Stimulated activated CD4-positive, alpha-beta T cell treated with anti-CD3 and anti-CD28 coated beads, Interleukin-15, amount 100 ng/mL, for 24 hours (primary cell): ENCODE measurements around the gene KRT80.

ENCODE experiments used
- DNase-seq: peaks from one replicate; pipeline ENCODE4 v3.0.0-alpha.2; 2020

The KRT80 gene

DNA sequence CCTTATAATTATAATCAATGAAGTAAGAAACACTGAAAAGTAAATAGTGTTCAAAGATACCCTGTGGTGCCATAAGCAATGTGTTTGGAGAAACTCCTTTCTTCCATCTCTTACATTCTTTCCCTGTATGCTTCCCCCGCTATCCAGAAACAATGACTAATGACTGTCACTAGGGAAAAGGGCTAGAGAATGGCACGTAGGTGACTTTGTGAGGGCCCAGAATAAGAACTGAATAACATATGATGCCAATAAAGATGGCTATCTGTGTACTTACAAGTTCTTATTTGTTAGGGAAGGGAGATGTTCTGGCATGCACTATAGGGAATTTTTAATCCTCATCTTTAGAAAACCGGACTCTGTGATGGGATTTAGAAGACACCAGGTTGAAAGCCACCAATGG is 36.6 kb upstream of the KRT80 start:
- no peak for DNase-seq

DNA sequence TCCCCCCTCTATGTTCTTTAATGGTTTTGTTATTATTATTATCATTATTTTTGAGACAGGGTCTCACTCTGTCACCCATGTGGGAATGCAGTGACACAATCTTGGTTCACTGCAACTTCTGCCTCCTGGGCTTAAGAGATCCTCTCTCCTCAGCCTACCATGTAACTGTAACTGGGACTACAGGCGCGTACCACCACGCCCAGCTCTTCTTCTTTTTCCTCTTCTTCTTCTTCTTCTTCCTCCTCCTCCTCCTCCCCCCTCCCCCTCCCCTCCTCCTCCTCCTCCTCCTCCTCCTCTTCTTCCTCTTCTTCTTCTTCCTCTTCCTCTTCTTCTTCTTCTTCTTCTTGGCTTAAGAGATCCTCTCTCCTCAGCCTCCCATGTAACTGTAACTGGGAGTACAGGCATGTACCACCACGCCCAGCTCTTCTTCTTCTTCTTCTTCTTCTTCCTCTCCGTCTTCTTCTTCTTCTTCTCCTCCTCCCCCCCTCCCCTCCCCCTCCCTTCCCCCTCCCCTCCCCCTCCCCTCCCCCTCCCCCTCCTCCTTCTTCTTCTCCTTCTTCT is 35.9 kb upstream of the KRT80 start:
- no peak for DNase-seq

DNA sequence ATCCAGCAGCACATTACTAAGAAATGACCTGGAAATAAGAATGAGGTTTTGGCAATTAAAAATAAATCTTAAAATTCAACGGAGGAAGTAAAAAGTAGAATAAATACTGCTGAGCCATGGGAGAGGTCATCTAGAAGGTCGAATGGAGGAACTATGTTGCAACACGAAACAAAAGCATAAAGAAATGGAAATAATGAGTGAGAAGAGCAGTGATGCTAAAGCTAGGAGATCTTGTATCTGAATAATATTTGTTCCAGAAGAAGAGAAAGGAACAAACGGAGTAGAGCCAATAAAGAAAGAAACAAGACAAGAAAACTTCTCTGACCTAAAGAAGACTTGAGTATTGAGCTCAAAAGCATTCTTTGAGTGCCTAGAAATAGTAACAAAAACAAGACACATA is 34.6 kb upstream of the KRT80 start:
- DNase-seq, result no peak

DNA sequence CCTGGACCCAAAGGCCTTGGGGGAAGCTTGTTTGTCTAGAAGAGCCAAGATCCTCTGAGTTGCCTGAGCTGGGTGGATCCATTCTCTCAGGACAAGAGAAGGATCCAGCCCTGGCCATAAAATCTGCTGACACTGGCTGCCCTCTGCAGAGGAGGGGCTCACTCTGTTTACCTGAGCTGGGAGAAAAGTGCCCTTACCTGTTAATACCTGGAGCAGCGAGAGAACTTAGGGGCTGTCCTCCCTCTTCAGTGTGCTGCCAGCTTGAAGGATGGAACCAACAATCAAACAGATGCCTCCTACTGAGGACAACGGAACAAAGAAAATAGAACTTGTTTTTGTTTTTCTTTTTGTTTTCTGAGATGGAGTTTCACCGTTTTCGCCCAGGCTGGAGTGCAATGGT is 33.9 kb upstream of the KRT80 start:
- DNase-seq, result no peak

DNA sequence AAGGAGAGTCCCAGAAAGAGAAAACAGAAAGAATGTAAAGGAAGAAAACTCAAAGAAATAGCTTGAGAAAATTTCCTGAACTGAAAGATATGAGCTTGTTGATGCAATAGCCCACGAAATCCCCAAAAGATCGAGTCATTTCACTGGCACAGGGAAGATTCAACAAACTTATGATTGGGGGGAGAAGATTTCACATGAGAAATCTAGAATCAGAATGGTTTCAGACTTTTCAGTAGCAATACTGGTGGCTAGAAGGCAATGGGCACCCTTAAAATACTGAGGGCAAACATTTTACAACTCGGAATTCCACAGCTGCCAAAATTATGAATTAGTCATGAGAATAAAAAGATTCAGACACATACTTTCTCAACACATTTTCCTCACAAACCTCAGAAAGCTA is 32.3 kb upstream of the KRT80 start:
- no peak for DNase-seq

DNA sequence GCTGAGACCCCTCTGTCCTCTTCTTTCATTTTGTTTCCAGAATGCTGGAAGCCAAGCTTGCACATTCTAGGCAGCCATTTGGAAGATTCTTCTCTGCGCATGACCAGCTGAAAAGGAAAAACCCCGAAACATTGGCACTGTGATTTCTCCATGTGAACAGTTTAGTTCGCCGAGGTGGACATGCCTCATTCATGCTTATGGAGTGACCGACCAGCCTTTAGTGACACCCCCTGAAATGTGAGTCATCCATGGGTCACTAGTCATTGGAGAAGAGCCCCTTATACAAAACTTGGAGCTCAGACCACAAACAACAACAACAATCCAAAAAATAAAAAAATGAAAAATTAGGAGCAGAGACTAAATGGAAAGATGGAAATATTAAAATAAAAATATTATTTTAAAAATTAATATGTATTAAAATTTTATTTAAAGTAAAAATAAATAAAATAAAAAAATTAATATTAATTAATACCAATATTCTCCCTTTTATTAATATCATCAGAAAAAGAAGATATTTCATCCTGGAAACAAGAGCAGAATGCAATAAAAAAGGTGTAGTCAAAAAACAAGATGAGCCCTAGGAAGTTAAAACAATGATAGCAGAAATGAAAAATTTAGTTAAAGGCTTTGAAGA is 31.7 kb upstream of the KRT80 start:
- no peak for DNase-seq

DNA sequence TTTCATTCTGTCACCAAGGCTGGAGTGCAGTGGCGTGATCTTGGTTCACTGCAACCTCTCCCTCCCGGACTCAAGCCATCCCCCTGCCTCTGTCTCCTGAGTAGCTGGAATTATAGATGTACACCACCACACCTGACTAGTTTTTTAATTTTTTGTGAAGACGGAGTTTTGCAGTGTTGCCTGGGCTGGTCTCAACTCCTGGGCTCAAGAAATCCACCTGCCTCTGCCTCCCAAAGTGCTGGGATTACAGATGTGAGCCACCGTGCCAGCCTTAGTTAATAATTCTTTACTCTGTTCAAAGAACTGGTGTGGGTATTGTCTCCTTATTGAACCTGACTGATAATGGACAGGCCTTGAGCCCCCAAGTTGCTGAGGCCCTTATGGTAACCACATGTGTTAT is 30.9 kb upstream of the KRT80 start:
- no peak for DNase-seq

DNA sequence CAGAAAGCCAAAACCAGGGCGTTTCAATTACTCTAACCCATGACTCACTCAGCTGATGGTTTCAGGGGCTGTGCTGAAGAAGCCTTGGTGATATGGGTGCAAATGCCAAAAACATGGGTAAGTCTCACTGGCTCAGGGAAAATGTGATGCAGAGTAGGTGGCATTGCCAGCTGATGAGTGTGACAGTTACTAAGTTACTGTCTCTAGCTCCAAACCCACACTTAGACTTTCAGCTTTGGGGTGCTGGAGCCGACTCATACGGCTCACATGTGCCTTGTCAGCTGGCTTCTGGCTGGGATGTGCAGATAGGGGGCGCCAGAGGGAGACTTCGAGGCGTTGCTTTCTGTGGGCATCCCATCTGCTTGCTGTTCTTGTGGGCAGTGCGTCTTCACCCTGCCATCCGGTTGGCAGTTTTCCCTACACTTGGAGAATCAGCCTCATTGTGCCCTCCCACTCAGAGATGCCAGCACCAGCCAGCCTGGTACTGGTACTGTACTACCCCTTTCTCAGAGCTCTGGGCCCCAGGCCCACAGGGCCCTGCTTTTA is 30.2 kb upstream of the KRT80 start:
- peak; percentile 88 for DNase-seq

DNA sequence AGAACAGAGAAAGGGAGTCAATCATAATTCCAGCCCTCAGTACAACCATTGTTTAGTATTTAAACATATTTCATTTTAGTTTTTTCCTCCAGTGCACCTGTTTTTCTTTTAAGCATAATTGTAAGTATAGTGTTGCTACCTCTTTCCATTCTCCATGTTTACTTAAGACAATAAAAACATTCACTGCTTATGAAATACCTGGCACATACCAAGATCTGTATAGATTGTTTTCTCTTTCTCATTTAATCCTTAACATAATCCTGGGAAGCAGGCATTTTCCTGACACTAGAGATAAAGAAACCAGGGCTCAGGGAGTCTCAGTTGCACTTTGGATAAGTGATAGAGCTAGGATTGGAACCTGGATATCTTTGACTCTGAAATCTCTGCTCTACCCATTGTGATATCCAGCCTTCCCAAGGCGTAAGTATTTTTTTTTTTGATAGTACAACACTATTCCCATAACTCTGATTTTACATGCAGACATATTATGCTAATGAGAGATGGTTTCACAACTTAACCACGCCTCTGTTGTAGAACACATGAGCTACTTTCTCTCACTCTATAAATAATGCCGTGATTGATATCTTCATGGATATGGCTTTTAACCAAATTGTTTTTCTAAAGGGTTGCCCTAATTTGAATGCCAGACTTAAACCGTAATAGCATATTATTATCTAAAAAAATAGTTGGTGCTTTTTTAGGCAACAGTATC is 29.4 kb upstream of the KRT80 start:
- no peak for DNase-seq

DNA sequence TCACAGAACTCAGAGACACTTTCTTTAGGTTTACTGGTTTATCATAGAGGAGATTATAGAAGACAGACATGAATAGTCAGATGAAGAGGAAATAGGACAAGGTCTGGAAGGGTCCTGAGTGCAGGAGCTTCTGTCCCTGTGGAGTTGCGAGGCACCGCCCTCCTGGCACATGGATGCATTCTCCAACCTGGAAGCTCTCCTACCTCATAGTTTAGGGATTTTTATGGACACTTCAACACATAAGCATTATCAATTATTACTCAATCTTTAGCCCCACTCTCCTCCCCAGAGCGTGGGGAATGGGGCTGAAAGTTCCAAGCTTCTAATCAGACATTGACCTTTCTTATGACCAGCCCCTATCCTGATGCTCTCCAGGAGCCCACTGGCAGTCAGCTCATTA is 28.7 kb upstream of the KRT80 start:
- DNase-seq, result no peak

DNA sequence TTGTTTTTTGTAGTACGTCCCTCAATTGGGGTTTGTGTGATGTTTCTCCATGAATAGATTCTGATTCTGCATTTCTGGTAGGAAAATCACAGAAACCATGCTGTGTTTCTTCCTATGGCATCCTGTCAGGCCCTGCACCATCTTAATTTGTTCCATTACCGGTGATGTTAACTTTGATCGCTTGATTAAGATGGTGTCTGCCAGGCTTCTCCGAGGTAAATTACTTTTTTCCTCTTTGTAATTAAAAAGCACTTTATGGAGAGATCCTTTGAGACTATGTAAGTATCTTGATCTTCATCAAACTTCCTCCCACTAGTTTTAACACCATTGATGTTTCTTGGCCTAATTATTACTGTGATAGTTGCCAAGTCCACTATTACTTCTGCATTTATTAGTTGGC is 26.2 kb upstream of the KRT80 start:
- DNase-seq, result no peak

DNA sequence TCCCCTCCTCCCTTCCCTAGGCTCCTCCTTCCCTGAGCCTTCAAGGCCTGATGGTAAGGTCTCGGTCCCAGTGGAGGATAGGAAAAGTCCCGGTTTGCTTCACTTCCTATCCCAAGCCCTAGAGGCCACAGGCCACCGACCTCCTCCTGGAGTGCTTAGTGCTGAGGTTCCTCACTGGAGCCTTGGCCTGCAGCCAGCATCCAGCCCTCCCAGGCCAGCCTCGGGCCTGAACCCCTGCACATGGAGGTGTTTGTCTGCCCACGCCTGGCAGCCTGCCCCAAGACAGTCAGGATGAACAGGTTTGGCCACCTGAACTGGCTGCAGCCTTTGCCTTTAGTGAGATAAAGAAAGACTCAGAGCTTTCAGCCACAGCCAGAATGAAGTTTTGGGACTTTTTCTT is 25.4 kb upstream of the KRT80 start:
- no peak for DNase-seq

DNA sequence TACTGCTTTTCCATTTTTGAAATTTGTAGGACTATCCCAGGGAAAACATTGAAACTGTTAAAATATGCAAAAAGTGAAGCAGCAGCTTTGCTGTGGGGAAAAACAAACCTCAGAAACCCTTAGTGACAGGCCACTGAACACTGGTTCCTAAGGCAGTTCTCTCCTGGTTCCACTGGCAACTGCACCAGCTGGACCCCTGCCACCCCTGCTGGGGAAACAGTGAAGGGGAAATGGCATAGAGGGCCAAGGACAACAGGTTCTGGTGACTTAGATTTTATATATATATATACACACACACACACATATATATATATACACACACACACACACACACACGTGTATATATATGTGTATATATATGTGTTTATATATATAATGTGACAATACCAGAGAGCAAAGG is 25.0 kb upstream of the KRT80 start:
- DNase-seq, result no peak

DNA sequence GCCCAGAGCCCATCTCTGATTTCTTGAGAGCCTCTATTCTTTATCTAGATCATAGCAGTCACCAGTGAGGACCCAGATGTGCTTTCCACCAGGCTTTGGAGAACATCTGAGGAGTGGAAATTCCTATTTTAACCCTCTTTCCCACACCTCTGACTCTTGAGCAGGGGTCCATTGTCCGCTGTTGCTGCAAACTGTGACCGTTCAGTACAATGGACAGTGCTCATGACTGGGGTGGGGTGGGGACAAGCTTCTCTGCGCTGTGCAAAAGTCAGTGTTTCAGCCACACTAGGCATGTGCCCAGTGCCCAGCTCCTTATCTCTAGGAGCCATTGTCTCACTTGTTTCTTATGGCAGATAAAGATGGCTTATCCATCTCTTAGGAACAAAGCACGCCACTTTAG is 24.3 kb upstream of the KRT80 start:
- no peak for DNase-seq

DNA sequence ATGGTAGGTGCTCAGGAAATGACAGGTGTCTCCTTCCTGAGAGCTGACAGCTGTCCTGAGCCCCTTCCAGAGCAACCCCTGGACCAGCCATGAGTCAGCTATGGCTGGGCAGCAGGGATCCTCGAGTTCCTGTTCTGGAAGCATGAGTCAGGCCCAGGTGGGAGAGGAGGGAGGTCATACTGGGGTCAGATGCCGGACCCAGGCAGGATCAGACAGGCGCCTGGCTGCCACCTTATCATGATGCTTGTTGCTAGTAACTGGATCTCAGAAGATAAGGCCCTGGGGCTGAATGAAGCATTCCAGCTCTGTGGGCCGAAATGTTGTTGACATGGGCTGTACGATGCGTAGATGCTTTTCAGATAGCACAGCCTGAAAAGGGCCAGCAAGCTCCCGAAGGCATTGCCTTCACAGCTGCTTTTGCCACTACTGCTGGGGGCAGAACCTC is 23.8 kb upstream of the KRT80 start:
- DNase-seq, result no peak

DNA sequence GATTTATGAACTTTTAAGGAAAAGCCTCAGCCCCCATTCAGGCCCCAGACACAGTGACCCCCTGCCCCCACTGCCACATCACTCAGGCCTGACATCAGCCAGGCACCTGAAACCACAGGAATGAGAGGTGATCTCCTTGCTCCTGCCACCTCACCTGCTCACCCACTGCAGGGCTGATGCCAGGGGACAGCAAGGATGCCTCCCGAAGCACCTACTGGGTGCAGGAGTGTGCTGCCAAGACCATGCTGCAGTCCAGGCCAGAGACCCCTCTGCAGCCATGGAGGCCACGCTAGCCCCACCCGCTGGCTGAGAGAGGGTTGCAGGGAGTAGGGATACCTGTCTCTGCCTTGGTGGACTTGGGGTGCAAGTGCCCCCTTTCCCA is 22.6 kb upstream of the KRT80 start:
- DNase-seq, result no peak

DNA sequence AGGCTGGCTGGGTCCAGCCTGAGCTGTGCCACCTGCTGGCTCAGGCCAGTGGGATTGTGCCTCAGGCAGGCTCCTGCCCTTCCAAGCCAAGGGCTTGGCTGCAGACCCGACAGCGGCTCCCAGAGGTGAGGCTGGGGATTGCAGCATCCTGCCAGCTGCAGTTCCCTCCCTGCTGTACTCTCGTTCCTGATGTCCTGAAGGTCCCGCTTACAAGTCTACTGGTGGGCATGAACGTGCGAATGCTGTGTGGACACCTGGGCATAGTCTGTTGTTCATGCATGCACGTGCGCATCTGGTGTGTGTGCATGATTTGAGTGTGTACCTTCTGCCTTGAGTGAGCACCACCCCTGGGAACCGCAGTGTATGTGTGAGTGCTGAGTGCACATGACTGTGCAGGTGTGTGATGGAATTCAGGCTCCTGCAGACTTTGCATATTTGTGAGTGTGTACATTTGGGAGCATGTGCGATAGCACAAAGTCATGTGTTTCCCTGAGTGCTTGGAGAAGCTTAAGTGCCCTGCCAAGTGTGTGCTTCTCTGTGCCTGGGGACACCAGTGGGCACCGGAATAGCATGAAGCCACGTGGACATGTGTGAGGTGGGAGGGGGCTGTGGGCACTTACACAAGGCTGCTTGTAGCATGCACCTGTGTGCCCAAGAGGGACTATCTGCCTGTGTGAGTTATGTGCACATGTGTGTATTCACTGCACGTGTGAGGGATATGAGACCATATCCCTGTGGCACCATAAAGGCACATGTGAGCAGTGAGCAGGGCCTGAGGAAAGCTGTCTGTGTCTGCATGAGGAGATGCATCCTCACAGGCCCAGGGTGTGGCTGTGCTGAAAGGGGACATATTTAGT is 22.0 kb upstream of the KRT80 start:
- DNase-seq, result peak; percentile 70

DNA sequence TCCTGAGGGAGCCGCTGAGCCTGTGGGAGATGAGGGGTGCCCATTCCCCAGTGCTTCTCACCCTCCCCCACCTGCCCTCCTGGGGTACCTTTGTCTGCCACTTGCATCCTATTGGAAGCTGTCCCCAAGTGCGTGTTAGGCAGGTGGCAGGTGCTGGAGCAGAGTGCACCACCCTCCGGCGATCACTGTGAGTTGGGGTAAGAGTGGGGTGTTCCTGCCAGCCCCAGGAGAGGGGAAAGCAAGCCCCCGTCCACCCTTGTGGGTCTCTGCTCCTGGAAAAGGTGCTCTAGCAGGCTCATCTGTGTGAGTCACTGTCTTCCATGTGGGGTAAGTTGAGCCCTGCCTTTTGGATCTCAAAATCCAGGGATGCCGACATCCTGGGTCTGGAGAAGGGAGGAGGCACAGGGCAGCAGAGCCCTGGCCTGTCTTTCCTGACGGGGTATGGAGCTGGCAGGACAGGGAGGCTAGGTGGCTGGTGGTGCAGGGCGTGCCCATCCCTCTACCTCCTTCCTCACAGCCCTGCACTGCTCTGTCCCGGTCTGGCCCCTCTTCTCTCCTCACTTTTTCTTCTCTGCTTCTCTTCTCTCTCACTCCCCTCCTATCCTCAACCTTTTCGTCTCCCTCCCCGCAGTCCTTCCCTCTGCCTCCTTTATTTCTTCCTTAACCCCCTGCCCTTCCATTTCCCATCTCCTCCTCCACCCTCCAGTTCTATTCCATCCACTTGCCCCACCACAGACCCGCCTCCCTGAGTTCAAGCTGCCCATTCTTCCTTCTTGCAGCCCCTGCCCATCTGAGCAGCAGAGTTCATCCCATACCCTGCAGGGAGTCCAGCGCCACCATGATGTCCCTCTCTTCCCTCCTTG is 21.1 kb upstream of the KRT80 start:
- DNase-seq, result no peak

DNA sequence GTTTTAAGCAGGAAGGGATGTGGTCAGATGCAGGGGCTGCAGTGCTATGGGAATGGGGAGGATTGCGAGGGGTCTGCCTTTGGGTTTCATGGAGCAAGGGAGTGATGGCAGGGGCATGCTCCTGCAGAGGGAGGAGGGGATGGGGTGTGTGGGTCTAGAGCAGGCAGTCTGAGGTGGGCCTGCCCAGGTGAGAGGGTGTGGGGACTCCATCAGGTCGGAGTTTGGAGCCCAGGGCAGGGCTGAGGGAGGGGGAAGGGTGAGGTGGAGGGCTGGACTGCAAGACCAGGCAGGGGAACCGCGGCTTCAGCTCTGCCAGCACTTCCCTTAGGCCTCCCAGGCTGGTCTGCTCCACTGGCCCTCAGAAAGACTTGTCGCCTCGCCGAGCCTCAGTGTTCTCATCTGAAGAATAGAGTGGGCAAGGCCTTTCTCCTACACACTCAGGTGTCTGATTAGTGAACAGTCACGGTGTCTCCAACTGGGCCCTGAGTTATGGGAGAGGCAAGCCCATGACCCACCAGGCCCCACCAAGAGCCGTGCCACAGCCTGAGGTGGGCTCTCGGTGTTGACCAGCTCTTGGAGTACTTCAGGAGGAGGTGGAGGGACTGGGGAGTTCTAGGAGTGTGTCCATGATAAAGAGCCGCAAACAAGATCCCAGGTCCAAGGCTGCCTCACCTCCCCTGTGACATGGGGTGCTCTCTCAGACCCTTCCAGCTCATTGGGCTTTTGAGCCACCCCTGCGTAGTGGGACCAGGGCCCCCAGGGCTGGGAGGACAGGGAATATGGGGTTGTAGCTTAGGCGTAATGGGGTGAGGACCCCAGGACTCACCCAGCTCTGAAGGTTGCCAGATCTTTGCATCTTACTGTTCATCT is 20.1 kb upstream of the KRT80 start:
- no peak for DNase-seq

DNA sequence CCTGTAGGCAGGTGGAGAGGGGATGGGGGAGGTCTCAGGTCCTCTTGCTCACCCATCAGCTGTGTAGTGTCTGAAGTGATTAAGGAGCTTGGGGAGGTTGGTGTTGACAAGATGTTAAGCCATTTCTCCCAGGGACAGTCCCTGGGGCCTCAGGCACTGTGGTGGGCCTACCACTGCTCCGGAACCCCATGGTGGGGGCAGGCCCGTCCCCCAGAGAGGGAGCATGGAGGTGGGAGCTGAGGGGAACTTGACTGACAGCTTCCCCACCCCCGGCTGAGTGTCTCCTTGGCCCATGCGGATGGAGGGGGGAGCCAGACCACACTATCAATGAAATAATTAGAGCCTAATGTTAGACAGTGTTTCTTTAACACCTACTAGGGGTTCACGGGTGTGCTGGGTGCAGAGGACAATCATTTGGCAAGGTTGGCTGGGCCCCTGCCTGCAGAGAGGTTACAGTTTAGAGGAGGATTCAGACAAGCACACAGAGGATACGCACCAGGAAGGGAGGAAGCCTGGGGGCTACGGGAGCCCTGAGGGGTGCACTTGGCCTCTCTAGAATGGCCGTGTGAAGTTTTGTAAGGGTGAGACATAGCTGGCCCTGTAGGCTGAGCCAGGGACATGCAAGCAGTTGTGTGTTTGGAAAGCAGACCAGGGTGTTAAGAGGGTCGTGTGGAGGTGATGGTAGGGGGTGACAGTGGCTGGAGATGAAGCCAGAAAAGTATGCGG is 19.3 kb upstream of the KRT80 start:
- DNase-seq, result no peak
